C4-2B (cell line): Measurements from ENCODE around the gene AMBP.

Experiments used
- H3K27ac ChIP-seq: fragments of 450-650 bp; 2 replicates; pipeline ENCODE4 v1.5.1; 2017
- ZFX ChIP-seq: fragments of 450-650 bp; IDR thresholded peaks from 2 replicates; pipeline ENCODE4 v1.6.1; 2017
- TF ChIP-seq, protein P1 (sequence below): fragments of 450-650 bp; conservative IDR thresholded peaks from 2 replicates; pipeline ENCODE4 v1.5.1; 2017; ENCODE audit warnings: mild to moderate bottlenecking

Gene AMBP

GRCh38 chr9:114051281-114051680 is 26.8 kb downstream of the AMBP start:
- H3K27ac ChIP-seq: no peak overlapping the region
- TF ChIP-seq, protein P1, sequence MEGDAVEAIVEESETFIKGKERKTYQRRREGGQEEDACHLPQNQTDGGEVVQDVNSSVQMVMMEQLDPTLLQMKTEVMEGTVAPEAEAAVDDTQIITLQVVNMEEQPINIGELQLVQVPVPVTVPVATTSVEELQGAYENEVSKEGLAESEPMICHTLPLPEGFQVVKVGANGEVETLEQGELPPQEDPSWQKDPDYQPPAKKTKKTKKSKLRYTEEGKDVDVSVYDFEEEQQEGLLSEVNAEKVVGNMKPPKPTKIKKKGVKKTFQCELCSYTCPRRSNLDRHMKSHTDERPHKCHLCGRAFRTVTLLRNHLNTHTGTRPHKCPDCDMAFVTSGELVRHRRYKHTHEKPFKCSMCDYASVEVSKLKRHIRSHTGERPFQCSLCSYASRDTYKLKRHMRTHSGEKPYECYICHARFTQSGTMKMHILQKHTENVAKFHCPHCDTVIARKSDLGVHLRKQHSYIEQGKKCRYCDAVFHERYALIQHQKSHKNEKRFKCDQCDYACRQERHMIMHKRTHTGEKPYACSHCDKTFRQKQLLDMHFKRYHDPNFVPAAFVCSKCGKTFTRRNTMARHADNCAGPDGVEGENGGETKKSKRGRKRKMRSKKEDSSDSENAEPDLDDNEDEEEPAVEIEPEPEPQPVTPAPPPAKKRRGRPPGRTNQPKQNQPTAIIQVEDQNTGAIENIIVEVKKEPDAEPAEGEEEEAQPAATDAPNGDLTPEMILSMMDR: no peak

GRCh38 chr9:114050646-114051045 is 27.5 kb downstream of the AMBP start:
- TF ChIP-seq, protein P1: no peak
- TF ChIP-seq ZFX: no peak
- H3K27ac ChIP-seq: no peak overlapping the region

GRCh38 chr9:114050226-114050568 is 27.9 kb downstream of the AMBP start:
- no peak overlapping the region for H3K27ac ChIP-seq
- TF ChIP-seq ZFX: no peak
- TF ChIP-seq, protein P1: no peak

DNA sequence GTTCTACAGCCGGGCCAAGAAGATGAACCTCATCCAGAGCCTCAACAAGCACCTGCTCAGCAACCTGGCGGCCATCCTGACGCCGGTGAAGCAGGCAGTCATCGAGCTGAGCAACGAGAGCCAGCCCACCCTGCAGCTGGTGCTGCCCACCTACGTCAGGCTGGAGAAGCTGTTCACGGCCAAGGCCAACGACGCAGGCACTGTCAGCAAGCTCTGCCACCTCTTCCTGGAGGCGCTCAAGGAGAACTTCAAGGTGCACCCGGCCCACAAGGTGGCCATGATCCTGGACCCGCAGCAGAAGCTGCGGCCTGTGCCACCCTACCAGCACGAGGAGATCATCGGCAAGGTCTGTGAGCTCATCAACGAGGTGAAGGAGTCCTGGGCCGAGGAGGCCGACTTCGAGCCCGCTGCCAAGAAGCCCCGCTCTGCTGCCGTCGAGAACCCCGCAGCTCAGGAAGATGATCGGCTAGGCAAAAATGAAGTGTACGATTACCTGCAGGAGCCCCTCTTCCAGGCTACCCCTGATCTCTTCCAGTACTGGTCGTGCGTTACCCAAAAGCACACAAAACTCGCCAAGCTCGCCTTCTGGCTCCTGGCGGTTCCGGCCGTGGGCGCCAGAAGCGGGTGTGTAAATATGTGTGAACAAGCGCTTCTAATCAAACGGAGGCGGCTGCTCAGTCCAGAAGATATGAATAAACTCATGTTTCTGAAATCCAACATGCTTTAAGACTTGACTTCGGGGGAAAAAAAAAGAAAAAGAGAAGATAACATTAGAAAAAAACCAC is 28.5 kb downstream of the AMBP start:
- no peak for TF ChIP-seq ZFX
- TF ChIP-seq, protein P1: no peak
- H3K27ac ChIP-seq: no peak overlapping the region

GRCh38 chr9:114048533-114049415 is 29.3 kb downstream of the AMBP start:
- no peak for TF ChIP-seq ZFX
- TF ChIP-seq, protein P1: no peak
- H3K27ac ChIP-seq: no peak overlapping the region

- no peak overlapping the region for H3K27ac ChIP-seq
Observed at GRCh38 chr9:114047717-114048116, 30.4 kb downstream of the AMBP start.

More at GRCh38 chr9:114047717-114048116, 30.4 kb downstream of the AMBP start:
- no peak for TF ChIP-seq ZFX
- TF ChIP-seq, protein P1: no peak
